ENCODE results near the gene SLC47A2. TPM values are rescaled to one million over a fixed set of nuclear protein-coding genes. Genes with fewer than 3 reads are reported as not detected.
"Not testable (repeated sequence)": the region's sequence is repeated elsewhere in the genome, so short reads cannot be mapped to it uniquely, and the experiment has no call there.

The SLC47A2 gene
- polyA plus RNA-seq, 5 donors, result 0.25 to 0.40 (median 0.30) TPM

DNA sequence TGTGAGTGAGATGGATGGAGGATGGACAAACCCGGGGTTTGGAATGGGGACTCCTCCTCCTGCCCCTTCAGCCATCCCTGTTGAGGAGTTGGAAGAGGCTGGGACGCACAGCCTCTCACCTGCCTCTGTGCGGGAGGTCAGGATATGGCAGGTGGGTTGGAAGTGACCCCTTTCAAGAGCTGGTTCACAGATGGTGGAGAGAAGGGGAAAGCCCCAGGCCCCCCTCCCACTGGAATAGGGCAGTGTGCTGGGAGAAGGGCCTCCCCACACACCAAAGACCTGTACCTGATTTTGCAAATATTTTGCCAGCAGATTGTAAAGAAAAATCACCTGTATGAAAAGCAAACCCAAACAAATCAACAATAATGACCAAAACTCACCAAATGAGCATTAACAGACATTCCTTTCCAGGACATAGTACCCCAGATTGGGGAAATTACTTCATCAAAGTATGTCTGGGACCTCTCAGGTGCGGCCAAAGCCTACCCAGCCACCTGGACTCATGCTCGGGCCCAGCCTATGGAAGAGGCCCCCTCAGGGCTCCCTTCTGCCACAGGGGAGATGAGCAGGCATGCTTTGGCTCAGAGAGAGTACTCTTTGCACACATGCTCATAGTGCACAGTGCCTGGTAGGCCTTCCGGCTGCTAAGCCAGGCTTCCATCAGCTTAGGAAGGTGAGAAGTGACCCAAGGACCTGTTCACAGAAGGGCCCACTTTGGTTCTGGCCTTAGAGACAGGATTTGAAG, 7.8 kb downstream of the SLC47A2 start:
- no peak for DNase-seq

GRCh38 chr17:19707728-19708221, 8.6 kb downstream of the SLC47A2 start:
- no peak for DNase-seq

DNA sequence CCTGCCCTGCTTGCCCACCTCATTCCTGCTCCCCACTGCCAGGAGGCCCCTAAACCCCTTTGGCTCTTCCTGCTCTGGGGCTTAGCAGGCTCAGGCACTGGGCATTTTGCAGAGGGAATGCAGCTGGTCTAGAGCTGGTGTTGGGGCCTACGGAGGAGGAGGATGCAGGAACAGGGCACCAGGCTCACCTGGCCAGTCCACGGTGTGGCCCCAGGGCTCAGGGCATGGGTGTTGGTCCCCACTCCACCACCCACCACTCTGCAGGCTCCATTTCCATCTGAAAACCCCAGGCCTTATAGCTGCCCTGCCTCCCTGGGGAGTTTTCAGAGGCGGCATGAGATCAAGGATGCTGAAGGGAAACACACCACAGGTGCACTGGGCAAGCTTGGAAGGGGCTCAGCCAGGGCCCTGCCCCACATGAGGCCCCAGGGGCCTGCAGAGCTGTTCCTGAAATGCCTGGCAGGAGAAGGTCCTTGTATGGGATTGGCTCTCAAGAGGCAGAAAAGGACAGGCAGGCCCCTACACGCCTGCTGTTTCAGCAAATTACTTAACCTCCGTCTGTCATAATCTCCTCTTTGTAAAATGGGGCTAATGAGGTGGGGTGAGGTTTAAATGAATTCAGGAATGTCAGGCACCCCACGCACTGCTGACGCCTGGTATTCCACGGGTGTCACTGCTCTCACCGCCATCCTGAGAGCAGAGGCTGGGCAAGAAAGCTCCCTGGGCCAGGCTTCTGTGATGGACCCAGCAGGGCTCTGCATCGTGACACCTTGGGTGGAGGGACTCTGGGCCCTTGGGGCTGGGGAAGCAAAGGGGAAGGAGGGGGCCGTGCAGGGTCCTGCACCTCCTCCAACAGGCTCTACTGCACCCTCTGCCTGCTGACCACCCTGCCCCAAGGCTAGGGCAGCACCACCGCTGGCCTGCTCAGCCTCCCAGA, 9.3 kb downstream of the SLC47A2 start:
- no peak for DNase-seq

GRCh38 chr17:19705771-19706770, 10.3 kb downstream of the SLC47A2 start:
- no peak for DNase-seq

- no peak for DNase-seq
These were observed 11.2 kb downstream of the SLC47A2 start for GRCh38 chr17:19705201-19705600.

- no peak for DNase-seq
These were observed 12.4 kb downstream of the SLC47A2 start for GRCh38 chr17:19703828-19704613.

GRCh38 chr17:19703106-19703827, 13.1 kb downstream of the SLC47A2 start:
- DNase-seq, result peak; percentile 39 to 43

DNA sequence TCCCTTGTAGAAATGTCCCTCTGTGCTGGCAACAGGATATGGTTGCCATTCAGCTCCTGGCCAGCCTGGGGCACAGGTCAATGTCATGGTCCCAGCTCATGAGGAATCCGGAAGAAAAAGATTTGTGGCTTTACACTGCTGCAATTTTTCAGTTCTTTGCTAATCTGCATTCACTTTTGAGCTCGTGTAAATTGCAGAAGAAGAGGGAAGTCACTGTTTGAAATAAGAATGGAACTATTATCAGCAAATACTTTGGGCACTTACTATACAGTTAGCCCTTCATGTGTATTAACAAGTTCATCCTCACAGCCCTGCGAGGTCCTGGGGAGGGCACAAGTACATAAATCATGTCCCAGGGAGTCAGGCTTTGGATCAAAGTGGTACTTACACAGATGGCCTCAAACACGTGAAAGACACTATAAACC, 14.2 kb downstream of the SLC47A2 start:
- no peak for DNase-seq

DNA sequence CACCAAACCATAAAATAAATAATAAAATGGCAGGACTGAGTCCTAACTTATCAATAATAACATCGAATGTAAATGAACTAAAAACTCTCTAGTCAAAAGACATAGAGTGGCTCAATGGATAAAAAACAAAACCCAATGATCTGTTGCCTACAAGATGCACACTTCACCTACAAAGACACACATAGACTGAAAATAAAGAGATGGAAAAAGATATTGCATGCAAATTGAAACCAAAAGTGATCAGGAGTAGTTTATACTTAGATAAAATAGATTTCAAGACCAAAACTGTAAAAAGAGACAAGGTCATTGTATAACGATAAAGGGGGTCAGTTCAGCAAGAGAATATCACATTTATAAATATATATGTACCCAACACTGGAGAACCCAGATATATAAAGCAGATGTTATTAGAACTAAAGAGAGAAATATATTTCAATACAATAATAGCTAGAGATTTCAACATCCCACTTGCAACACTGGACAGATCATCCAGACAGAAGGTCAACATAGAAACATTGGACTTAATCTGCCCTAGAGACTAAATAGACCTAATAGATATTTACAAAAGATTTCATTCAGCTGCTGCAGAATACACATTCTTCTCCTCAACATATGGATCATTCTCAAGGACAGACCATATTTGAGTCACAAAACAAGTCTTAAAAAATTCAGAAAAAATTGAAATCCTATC, 29.8 kb downstream of the SLC47A2 start:
- no peak for DNase-seq

GRCh38 chr17:19684909-19685580, 31.3 kb downstream of the SLC47A2 start:
- DNase-seq, result not testable (repeated sequence)

DNA sequence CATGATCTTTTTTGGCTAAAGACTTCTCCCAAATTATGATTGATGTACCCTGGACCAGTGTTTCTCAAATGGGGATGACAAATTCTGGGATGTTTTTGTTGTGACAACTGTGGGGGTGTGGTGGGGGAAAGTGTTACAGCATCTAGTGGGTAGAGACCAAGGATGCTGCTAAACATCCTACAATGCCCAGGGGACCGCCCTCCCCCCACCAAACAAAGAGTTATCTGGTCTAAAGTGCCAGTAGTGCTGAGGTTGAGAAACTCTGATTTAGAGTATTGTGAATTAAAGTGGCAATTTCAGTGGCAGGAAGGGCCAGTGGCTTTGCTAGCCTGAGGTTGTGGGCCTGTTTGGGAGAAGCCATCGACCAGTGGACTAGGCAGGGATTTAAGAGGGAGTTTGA, 33.3 kb downstream of the SLC47A2 start:
- DNase-seq, result no peak

- no peak for DNase-seq
These were observed 37.6 kb downstream of the SLC47A2 start for GRCh38 chr17:19678581-19679453.

GRCh38 chr17:19677736-19678379, 38.5 kb downstream of the SLC47A2 start:
- no peak for DNase-seq

- DNase-seq, result no peak
These were observed 39.5 kb downstream of the SLC47A2 start for GRCh38 chr17:19676896-19677295.

DNA sequence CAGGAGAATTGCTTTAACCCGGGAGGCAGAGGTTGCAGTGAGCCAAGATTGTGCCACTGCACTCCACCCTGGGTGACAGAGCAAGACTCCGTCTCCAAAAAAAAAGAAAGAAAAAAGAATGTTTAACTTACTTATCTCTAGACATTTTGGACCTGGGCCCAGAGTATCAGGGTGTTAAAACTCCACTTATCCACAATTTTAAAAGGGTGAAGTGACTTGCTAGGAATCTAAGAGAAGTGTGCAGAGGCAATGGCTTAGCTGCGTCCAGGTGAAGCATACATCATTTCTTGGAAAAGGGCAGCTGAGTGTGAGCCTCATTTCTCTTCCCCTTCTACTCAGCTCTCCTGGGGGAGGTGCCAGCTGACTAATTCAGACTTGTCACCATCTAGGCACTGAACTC, 42.8 kb downstream of the SLC47A2 start:
- DNase-seq, result no peak

GRCh38 chr17:19672009-19672750, 44.2 kb downstream of the SLC47A2 start:
- DNase-seq, result no peak

All from right lung (tissue), 5 donors.